ENCODE data around the gene RALGDS. TPM values are rescaled to one million over a fixed set of nuclear protein-coding genes. Genes with fewer than 3 reads are reported as not detected.
"Not testable (repeated sequence)": the region's sequence is repeated elsewhere in the genome, so short reads cannot be mapped to it uniquely, and the experiment has no call there.

The RALGDS gene
- total RNA-seq, 2 experiments from 2014 or later = 23.8 to 28.2 TPM

DNA sequence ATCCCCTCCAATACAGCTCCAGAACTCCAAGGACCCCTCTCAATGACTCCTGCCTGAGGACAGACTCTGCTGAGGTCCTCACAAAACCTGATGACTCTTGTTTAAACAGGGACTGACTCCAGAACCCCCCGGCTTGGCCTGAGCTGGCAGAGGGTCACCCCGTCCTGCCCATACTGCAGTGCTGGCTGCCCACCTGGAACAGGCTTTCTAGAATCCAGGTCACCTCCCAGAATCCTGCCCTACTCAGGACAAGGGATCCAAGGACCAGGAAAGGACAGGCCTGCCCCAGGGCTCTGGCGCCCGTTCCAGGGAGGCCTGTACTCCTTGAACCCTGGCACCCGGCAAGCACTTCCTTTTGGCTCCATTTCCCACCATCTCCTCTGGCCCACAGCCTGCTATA, 22.2 kb downstream of the RALGDS start:
- Histone ChIP-seq H2AFZ (ENCODE audit: low read length) (no peak overlapping the region), H3K27ac (ENCODE audit: low read depth, low read length, poor library complexity, severe bottlenecking) (no peak overlapping the region), H3K9me2 (ENCODE audit: insufficient read depth, low read length) (no peaks in the 10 kb centered on the region; the same call in 1 of the 2 replicates), H3K36me3 (ENCODE audit: insufficient read depth, low read length) (peaks cover 70% of the 10 kb centered on the region), H3K4me1 (ENCODE audit: insufficient read depth, low read length, poor library complexity, severe bottlenecking) (no peaks in the 10 kb centered on the region), H3K4me3 (ENCODE audit: low read depth, low read length, poor library complexity, severe bottlenecking) (no peak overlapping the region), H3K4me2 (ENCODE audit: low read length) (no peak overlapping the region), H3K9me3 (ENCODE audit: low read length) (peaks cover 11% of the 10 kb centered on the region; the same call in 1 of the 2 replicates), H4K20me1 (ENCODE audit: insufficient read depth, low read length) (no peaks in the 10 kb centered on the region), H3K79me2 (ENCODE audit: insufficient read depth, low read depth, low read length) (no peaks in the 10 kb centered on the region)
- no peak for DNase-seq (ENCODE audit: low spot score)
- no peak for TF ChIP-seq EZH2phosphoT487 (IDR thresholded peaks at IDR 0.05; ENCODE audit: borderline replicate concordance, low read depth, low read length)
- TF ChIP-seq CTCF (conservative IDR thresholded peaks at IDR 0.05; ENCODE audit: low read length) = no peak
- CTCF ChIA-PET (ENCODE audit: unreplicated experiment) = no interaction called here
- POLR2A ChIA-PET = no interaction called here
- no TSS peak for BruUV-seq (replicated peaks)
- intact Hi-C loops (cut with micrococcal nuclease; ENCODE audit: unreplicated experiment) = no loop called here

DNA sequence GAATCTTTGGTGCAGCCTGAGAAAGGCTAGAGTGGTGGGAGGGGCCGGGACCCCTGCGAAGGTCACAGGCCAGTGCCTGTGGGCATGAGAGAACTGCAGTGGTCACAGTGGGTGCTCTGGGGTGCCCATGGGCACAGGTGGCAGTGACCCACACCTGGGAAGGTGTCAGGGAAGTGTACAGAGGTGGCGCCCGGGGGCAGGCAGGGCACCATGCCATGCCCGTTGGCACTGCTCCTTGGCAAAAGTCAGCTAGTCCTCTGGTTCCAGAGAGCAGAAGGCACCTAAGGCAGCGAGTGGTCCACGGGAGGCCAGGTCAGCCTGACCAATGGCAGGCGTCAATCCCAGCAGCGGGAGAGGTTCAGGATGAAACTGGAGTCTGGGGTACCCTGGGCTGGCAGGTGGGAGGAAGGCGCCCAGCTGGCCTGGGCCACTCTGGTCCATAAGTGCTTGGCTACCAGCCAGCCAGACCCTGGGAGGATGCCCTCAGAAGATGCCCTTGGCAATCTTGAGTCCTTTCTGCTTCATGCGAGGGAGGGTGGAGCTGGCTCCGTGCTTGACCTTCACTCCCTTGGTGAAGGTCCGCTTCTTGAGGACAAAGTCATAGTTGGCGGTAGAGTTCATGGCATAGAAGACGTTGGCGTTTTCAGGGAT, 22.8 kb downstream of the RALGDS start:
- CTCF ChIA-PET (ENCODE audit: unreplicated experiment) = no interaction called here
- no TSS peak for BruUV-seq (replicated peaks)
- Histone ChIP-seq H3K4me1 (ENCODE audit: insufficient read depth, low read length, poor library complexity, severe bottlenecking) (no peaks in the 10 kb centered on the region), H3K9me3 (ENCODE audit: low read length) (peaks cover 11% of the 10 kb centered on the region; the same call in 1 of the 2 replicates), H4K20me1 (ENCODE audit: insufficient read depth, low read length) (no peaks in the 10 kb centered on the region), H3K36me3 (ENCODE audit: insufficient read depth, low read length) (peaks cover 64% of the 10 kb centered on the region), H3K4me2 (ENCODE audit: low read length) (no peak overlapping the region), H3K9me2 (ENCODE audit: insufficient read depth, low read length) (no peaks in the 10 kb centered on the region; the same call in 1 of the 2 replicates), H3K27ac (ENCODE audit: low read depth, low read length, poor library complexity, severe bottlenecking) (no peak overlapping the region), H3K79me2 (ENCODE audit: insufficient read depth, low read depth, low read length) (no peaks in the 10 kb centered on the region), H2AFZ (ENCODE audit: low read length) (no peak overlapping the region), H3K4me3 (ENCODE audit: low read depth, low read length, poor library complexity, severe bottlenecking) (no peak overlapping the region)
- DNase-seq (ENCODE audit: low spot score) = no peak
- intact Hi-C loops (cut with micrococcal nuclease; ENCODE audit: unreplicated experiment) = no loop called here
- TF ChIP-seq CTCF (conservative IDR thresholded peaks at IDR 0.05; ENCODE audit: low read length) (no peak), EZH2phosphoT487 (IDR thresholded peaks at IDR 0.05; ENCODE audit: borderline replicate concordance, low read depth, low read length) (no peak)
- POLR2A ChIA-PET = no interaction called here

DNA sequence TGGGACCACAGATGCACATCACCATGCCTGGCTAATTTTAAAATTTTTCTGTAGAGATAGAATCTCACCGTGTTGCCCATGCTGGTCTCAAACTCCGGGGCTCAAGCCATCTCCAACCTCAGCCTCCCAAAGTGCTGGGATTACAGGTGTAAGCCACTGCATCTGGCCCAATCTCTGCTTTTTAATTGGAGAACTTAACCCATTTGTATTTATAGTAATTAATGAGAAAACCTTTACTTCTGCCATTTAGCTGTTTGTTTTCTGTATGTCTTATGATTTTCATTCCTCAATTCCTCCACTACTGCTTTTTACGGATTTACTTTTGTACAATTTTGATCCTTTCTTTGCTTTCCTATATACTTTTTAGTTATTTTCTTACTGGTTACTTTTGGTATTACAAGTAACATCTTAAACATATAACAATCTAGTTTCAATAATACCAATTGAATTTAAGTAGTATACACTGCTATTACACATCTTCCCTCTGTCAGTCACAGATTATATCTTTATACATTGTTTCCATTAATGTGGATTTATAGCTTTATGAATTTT, 26.1 kb downstream of the RALGDS start:
- Histone ChIP-seq H4K20me1 (ENCODE audit: insufficient read depth, low read length) (no peaks in the 10 kb centered on the region), H3K4me1 (ENCODE audit: insufficient read depth, low read length, poor library complexity, severe bottlenecking) (no peaks in the 10 kb centered on the region), H3K36me3 (ENCODE audit: insufficient read depth, low read length) (peaks cover 39% of the 10 kb centered on the region), H2AFZ (ENCODE audit: low read length) (no peak overlapping the region), H3K4me3 (ENCODE audit: low read depth, low read length, poor library complexity, severe bottlenecking) (no peak overlapping the region), H3K9me3 (ENCODE audit: low read length) (peaks cover 11% of the 10 kb centered on the region; the same call in 1 of the 2 replicates), H3K27ac (ENCODE audit: low read depth, low read length, poor library complexity, severe bottlenecking) (no peak overlapping the region), H3K9me2 (ENCODE audit: insufficient read depth, low read length) (no peaks in the 10 kb centered on the region; the same call in 1 of the 2 replicates), H3K79me2 (ENCODE audit: insufficient read depth, low read depth, low read length) (no peaks in the 10 kb centered on the region), H3K4me2 (ENCODE audit: low read length) (no peak overlapping the region)
- DNase-seq (ENCODE audit: low spot score) = no peak
- ChIA-PET CTCF (ENCODE audit: unreplicated experiment) (no interaction called here), POLR2A (interaction anchor here (0.7 kb wide), 1 partner anchor 48 kb away, joined by 6 read pairs; no protein-coding TSS in a partner anchor)
- intact Hi-C loops (cut with micrococcal nuclease; ENCODE audit: unreplicated experiment) = no loop called here
- TF ChIP-seq CTCF (conservative IDR thresholded peaks at IDR 0.05; ENCODE audit: low read length) = peak; percentile 42
- TF ChIP-seq EZH2phosphoT487 (IDR thresholded peaks at IDR 0.05; ENCODE audit: borderline replicate concordance, low read depth, low read length) = no peak
- no TSS peak for BruUV-seq (replicated peaks)

DNA sequence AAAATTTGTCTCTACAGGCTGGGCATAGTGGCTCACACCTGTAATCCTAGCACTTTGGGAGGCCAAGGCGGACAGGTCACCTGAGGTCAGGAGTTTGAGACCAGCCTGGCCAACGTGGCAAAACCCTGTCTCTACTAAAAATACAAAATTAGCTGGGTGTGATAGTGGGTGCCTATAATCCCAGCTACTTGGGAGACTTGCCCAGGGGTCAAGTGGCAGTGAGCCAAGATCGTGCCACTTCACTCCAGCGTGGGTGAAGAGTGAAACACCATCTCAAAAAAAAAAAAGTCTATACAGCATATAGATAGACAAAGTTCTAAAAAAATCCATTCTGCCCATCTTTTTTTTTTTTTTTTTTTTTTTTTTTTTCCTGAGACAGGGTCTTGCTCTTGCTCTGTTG, 26.7 kb downstream of the RALGDS start:
- BruUV-seq (replicated peaks); intact Hi-C loops (cut with micrococcal nuclease; ENCODE audit: unreplicated experiment); H3K4me1 ChIP-seq (ENCODE audit: insufficient read depth, low read length, poor library complexity, severe bottlenecking); H3K4me2 ChIP-seq (ENCODE audit: low read length); H3K79me2 ChIP-seq (ENCODE audit: insufficient read depth, low read depth, low read length); H4K20me1 ChIP-seq (ENCODE audit: insufficient read depth, low read length); H3K27ac ChIP-seq (ENCODE audit: low read depth, low read length, poor library complexity, severe bottlenecking); CTCF ChIA-PET (ENCODE audit: unreplicated experiment); H3K9me2 ChIP-seq (ENCODE audit: insufficient read depth, low read length); H2AFZ ChIP-seq (ENCODE audit: low read length); H3K4me3 ChIP-seq (ENCODE audit: low read depth, low read length, poor library complexity, severe bottlenecking); DNase-seq (ENCODE audit: low spot score): not testable (repeated sequence)
- POLR2A ChIA-PET = interaction anchor here (0.7 kb wide), 2 partner anchors 23 to 49 kb away, joined by 3 to 6 read pairs; no protein-coding TSS in a partner anchor
- Histone ChIP-seq H3K9me3 (ENCODE audit: low read length) (peaks cover 11% of the 10 kb centered on the region; the same call in 1 of the 2 replicates), H3K36me3 (ENCODE audit: insufficient read depth, low read length) (peaks cover 35% of the 10 kb centered on the region)

Measured in OCI-LY7 (cell line).